K562 (cell line): ENCODE measurements around the gene ATP6V1G2. TPM values are rescaled to one million over a fixed set of nuclear protein-coding genes. Genes with fewer than 3 reads are reported as not detected.
A peak's percentile ranks its signal among the peaks of the same experiment; 100 is the strongest.

ENCODE experiments used
- ATAC-seq: fragments of 200-7000 bp; cut with Tn5 transposase; 3 replicates; pipeline ENCODE4 v1.9.1; 2020; ENCODE audit warnings: moderate library complexity
- BruUV-seq: library from RNA; stranded (reverse); fragments of 400-500 nt; replicated peaks from 2 replicates; lab custom pipeline; 2021; lab: Mats Ljungman, UMichigan
- CTCF ChIA-PET: fragments of 300-600 bp; formaldehyde crosslinking; extraction: SDS; loops from one replicate; lab custom pipeline; 2021; ENCODE audit warnings: low intra/inter-chr PET ratio; lab: Yijun Ruan, JAX
- POLR2A ChIA-PET: fragments of 300-600, 350-650 bp; sonication (Branson Sonifier 250); formaldehyde crosslinking; extraction: SDS; loops from one replicate; lab custom pipeline; 2021; ENCODE audit warnings: antibody characterized with exemption, inconsistent platforms; lab: Yijun Ruan, JAX
- DNase-seq, 4 experiments: peaks; one replicate each; pipeline versions ENCODE4 v3.0.0 to v3.0.0-alpha.2; 2011 to 2018; ENCODE audit warnings: low spot score in 3 of 4, mixed read lengths in 3 of 4; ENCODE audit errors: extremely low read depth in 1 of 4
- FAIRE-seq: peaks from 2 replicates; lab custom pipeline; 2011; peaks lifted over from hg19 to GRCh38; lab: Jason Lieb, UNC
- H2AFZ ChIP-seq: 2 replicates; pipeline ENCODE4 v1.6.0; 2011; ENCODE audit warnings: low read depth, low read length, control low read depth, inconsistent platforms
- H3K27ac ChIP-seq: fragments of 200-600 bp; 3 replicates; pipeline ENCODE4 v1.8.0; 2011; ENCODE audit warnings: low read depth, mild to moderate bottlenecking, control low read depth, inconsistent platforms, low read length, moderate library complexity, mixed read lengths; ENCODE audit errors: extremely low read depth
- H3K27me3 ChIP-seq, 2 experiments: fragments of 300-600 bp in 1 of 2; 2 replicates in 1 of 2; 3 replicates in 1 of 2; pipeline versions ENCODE4 v1.6.0 to v1.8.0; 2011; ENCODE audit warnings: inconsistent platforms in 2 of 2, low read length in 2 of 2, mild to moderate bottlenecking in 1 of 2, mixed read lengths in 1 of 2, moderate library complexity in 1 of 2; ENCODE audit not compliant: control insufficient read depth in 2 of 2, insufficient read depth in 2 of 2
- H3K36me3 ChIP-seq: fragments of 300-600 bp; 3 replicates; pipeline ENCODE4 v1.8.0; 2011; ENCODE audit warnings: mild to moderate bottlenecking, low read length, inconsistent platforms; ENCODE audit not compliant: control insufficient read depth, insufficient read depth
- H3K4me1 ChIP-seq, 2 experiments: fragments of 200-600 bp in 1 of 2; replicated peaks in 1 of 2; 2 replicates in 1 of 2; 3 replicates in 1 of 2; pipeline versions ENCODE4 v1.5.1 to v1.8.0; 2011; ENCODE audit warnings: inconsistent platforms in 2 of 2, low read length in 2 of 2, mild to moderate bottlenecking in 1 of 2, mixed read lengths in 1 of 2, moderate library complexity in 1 of 2; ENCODE audit not compliant: control insufficient read depth in 2 of 2, insufficient read depth in 2 of 2
- H3K4me2 ChIP-seq: 2 replicates; pipeline ENCODE4 v1.6.1; 2011; ENCODE audit warnings: low read length, control low read depth, inconsistent platforms, mixed read lengths; ENCODE audit not compliant: insufficient read depth
- H3K4me3 ChIP-seq: fragments of 200-600 bp; sonication (generic), shearing (Covaris generic); 2 replicates; pipeline ENCODE4 v1.5.1; 2016; ENCODE audit warnings: control low read depth, inconsistent platforms
- H3K79me2 ChIP-seq: fragments of 200-600 bp; 3 replicates; pipeline ENCODE4 v1.8.0; 2011; ENCODE audit warnings: low read length, inconsistent platforms; ENCODE audit not compliant: control insufficient read depth, insufficient read depth
- H3K9ac ChIP-seq, 2 experiments: 2 replicates each; pipeline versions ENCODE4 v1.6.0 to v1.6.1; 2011; ENCODE audit warnings: low read depth in 2 of 2, low read length in 2 of 2, control low read depth in 1 of 2, inconsistent platforms in 1 of 2, mild to moderate bottlenecking in 1 of 2, mixed read lengths in 1 of 2; ENCODE audit not compliant: insufficient read depth in 1 of 2
- H3K9me1 ChIP-seq: one replicate; pipeline ENCODE4 v1.6.0; 2011; ENCODE audit warnings: inconsistent platforms, mild to moderate bottlenecking, low read length, moderate library complexity; ENCODE audit not compliant: control insufficient read depth, insufficient read depth
- H3K9me3 ChIP-seq: replicated peaks from 2 replicates; pipeline ENCODE4 v1.5.1; 2011; ENCODE audit warnings: low read depth, low read length, inconsistent platforms; ENCODE audit not compliant: control insufficient read depth, insufficient read depth
- H4K20me1 ChIP-seq: replicated peaks from 2 replicates; pipeline ENCODE4 v1.6.1; 2011; ENCODE audit warnings: low read length, inconsistent platforms, mixed read lengths; ENCODE audit not compliant: control insufficient read depth, insufficient read depth
- ELF1 ChIP-seq: fragments of 200-800 bp; sonication (Bioruptor generic); IDR thresholded peaks from 2 replicates; pipeline ENCODE4 v1.6.1; 2016; ENCODE audit warnings: missing genetic modification characterization, missing compliant biosample characterization
- GABPA ChIP-seq: fragments of 200-800 bp; sonication (Bioruptor generic); conservative IDR thresholded peaks from 2 replicates; pipeline ENCODE4 v1.6.1; 2016; ENCODE audit warnings: low read depth, missing genetic modification characterization, missing compliant biosample characterization
- WGBS: fragments of 100-300 bp; shearing (Covaris generic); methylation state at CpG from one replicate; pipeline ENCODE4 v1.1.6; 2016; ENCODE audit warnings: low coverage, mixed read lengths; ENCODE audit not compliant: insufficient coverage; ENCODE audit errors: missing lambda C conversion rate; 5-methylcytosine and 5-hydroxymethylcytosine counted together
- in situ Hi-C: fragments of 300-500 bp; cut with MboI; formaldehyde crosslinking; loops from 4 replicates; pipeline ENCODE4 v1.15.0; 2018; ENCODE audit warnings: inconsistent platforms, mixed read lengths
- intact Hi-C: fragments of 100-400 bp; cut with micrococcal nuclease; formaldehyde crosslinking; loops from 2 replicates; pipeline ENCODE4 v1.14.2; 2022
- polyA plus RNA-seq, 8 experiments: library from polyadenylated mRNA; depleted of rRNA in 4 of 8; stranded (reverse) in 5 of 8; unstranded in 3 of 8; fragments of >200 nt; fragmentation: Nextera tagmentation in 2 of 8; fragmentation: Illumina TruSeq in 1 of 8; extraction: Ambion mirVana in 2 of 8; extraction: Trizol in 1 of 8; gene quantifications; 2 replicates each; pipeline versions ENCODE4 v1.2.1 to v1.2.3, GENCODE V29; 2011 to 2014; ENCODE audit warnings: inconsistent platforms in 1 of 8, missing spikeins in 1 of 8
- total RNA-seq, 7 experiments: library from RNA; depleted of rRNA in 6 of 7; stranded (reverse); fragments of >200 nt in 6 of 7; fragmentation: Illumina TruSeq in 2 of 7; extraction: Trizol in 2 of 7; gene quantifications; 2 replicates each; pipeline versions ENCODE4 v1.2.1 to v1.2.3, GENCODE V29; 2011 to 2021; ENCODE audit warnings: low replicate concordance in 1 of 7
- TF ChIP-seq, protein P1 (sequence below): fragments of 450-650 bp; IDR thresholded peaks from 2 replicates; pipeline ENCODE4 v1.6.1; 2016
- TF ChIP-seq, protein P2 (sequence below): fragments of 250-450 bp; sonication (Bioruptor Pico); IDR thresholded peaks from 2 replicates; pipeline ENCODE4 v1.8.0; 2022; ENCODE audit warnings: inconsistent platforms, mild to moderate bottlenecking, moderate library complexity, borderline replicate concordance

The ATP6V1G2 gene
- total and polyA plus RNA-seq, 9 of the 15 experiments (the other 6 are each of a cell fraction or from before 2014, with no cell fraction given), result 0.14 to 1.5 (median 0.33) TPM

- Histone ChIP-seq H3K4me3 (no peak overlapping the region), H3K79me2 (no peaks in the 10 kb centered on the region), H3K4me2 (no peak overlapping the region)
Observed at GRCh38 chr6:31576897-31577578, 30.6 kb upstream of the ATP6V1G2 start.

More at GRCh38 chr6:31576897-31577578, 30.6 kb upstream of the ATP6V1G2 start:
- Histone ChIP-seq H3K9me1 (no peaks in the 10 kb centered on the region), H4K20me1 (no peaks in the 10 kb centered on the region), H3K9me3 (no peaks in the 10 kb centered on the region), H3K27me3 (no peaks in the 10 kb centered on the region), H3K9ac (0 out of 4 replicates have a peak overlapping the region, but pooled peaks of 1 of the 2 experiments have one; percentile 6), H3K27ac (no peak overlapping the region), H3K36me3 (no peaks in the 10 kb centered on the region), H3K4me1 (peaks cover 0 to 34% of the 10 kb centered on the region in 2 experiments; a peak in 3 of 5 replicates), H2AFZ (peak overlapping the region; percentile 28; the same call in 1 of the 2 replicates)
- TF ChIP-seq ELF1 (tag) (no peak), GABPA (tag) (peak; percentile 64)
- TF ChIP-seq, protein P1, sequence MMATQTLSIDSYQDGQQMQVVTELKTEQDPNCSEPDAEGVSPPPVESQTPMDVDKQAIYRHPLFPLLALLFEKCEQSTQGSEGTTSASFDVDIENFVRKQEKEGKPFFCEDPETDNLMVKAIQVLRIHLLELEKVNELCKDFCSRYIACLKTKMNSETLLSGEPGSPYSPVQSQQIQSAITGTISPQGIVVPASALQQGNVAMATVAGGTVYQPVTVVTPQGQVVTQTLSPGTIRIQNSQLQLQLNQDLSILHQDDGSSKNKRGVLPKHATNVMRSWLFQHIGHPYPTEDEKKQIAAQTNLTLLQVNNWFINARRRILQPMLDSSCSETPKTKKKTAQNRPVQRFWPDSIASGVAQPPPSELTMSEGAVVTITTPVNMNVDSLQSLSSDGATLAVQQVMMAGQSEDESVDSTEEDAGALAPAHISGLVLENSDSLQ, result peak; percentile 28; the same call in 1 of the 2 replicates
- TF ChIP-seq, protein P2, sequence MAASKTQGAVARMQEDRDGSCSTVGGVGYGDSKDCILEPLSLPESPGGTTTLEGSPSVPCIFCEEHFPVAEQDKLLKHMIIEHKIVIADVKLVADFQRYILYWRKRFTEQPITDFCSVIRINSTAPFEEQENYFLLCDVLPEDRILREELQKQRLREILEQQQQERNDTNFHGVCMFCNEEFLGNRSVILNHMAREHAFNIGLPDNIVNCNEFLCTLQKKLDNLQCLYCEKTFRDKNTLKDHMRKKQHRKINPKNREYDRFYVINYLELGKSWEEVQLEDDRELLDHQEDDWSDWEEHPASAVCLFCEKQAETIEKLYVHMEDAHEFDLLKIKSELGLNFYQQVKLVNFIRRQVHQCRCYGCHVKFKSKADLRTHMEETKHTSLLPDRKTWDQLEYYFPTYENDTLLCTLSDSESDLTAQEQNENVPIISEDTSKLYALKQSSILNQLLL, result no peak
- no TSS peak for BruUV-seq
- ATAC-seq, result no peak
- DNase-seq, result no peak
- 52% methylated on average over 18 of the region's 19 CpGs for WGBS
- ChIA-PET POLR2A (interaction anchor here (0.6 to 1.2 kb wide), 5 partner anchors 9 to 30 kb away, joined by 3 to 6 read pairs (median 4); partner anchors contain the start of gene NFKBIL1), CTCF (no interaction called here)
- intact Hi-C loops, result no loop called here
- no peak for FAIRE-seq
- in situ Hi-C loops, result no loop called here
